ENCODE results near the gene NKX6-1.

The NKX6-1 gene

DNA sequence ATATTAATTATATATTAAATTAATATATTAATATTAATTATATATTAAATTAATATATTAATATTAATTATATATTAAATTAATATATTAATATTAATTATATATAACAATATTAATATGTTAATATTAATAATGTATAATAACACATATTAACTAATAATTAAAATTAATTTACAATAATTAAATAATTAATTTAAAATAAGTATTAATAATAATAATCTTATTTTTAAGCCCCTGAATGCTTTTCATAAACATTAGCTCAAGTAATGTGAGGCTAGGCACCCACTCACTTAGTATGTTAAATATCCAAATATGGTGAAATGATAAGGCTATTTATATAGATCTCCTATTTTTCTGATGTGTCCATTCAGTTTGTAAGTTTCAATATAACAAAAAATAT, 26.9 kb downstream of the NKX6-1 start:
- DNase-seq = no peak

DNA sequence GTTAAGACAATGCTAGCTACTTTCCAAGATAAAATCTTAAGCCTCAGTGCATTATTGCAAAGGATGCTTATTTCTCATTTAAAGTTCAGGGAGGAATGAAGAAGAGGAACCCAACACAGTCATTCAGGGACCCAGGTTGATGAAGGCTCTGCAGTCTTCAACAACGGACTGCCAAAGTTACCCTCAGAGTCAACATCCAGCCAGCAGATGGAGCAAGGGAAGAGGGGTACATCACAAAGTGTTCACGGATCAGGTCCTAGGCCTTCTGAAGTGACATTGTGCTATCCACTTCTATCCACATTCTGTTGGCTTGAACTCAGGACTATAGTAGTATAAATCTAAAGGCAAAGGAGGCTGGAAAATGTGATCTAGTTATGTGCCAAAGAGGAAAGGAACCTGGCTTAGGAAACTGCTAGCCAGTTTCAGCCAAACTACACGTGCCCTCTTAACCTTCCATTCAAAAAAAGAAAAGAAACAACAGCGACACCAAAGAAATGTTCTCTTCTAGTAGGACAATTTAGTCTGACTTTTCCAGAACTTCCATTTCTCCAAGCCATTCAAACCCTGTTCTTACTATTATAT, 28.8 kb downstream of the NKX6-1 start:
- DNase-seq = no peak

DNA sequence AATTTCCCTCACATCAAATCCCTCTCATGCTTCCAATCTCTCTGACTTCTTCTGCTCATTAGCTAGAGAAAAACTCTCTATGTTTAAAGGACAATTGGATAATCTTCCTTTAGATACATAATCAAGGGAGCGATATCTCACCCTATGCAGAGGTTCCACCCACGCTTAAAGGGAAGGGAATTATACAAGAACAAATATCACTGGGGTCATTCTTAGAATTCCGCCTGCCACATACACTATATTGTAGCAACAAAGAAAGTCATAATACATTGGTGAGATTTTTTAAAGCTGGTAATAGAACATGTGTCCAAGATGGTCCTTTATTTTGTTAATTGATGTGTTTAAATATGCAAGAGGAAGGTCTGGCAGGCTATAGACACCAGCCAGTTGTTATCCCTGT, 31.5 kb downstream of the NKX6-1 start:
- DNase-seq = no peak

DNA sequence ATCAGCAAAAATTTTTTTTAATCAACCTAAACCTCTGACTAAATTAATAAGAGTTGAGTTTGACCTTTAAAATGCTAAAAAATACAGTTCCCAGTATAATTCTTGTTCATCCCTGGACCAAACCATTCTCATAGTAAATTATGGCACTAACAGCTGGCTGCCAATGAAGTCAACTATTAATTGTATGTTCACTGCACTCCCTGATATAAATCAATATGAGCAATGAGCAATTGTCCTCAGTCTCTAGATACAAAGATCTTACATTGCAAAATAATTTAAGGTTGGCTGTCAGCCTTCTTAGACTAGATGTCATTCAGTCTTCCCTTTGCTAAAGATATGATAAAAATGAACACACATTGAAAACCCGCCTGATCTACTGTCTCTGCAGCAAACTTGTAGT, 39.3 kb downstream of the NKX6-1 start:
- no peak for DNase-seq

DNA sequence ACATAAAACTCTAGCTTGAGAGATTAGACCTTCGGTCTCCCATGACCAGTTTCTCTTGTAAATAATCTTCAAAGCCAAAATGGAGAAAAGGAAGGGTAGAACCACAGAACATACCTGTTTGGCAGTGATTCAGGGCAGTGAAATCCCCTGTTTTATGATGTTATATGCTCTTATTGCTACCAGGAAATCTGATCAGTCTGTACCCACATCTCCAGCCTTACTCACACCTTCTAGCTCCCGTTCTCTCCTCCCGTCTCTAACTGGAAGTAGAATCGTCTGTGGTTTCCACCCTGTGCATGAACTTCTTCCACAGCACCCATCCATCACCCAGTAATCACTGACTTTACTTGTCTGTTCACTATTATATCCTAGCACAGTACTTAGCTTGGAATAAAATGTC, 42.9 kb downstream of the NKX6-1 start:
- DNase-seq = no peak

DNA sequence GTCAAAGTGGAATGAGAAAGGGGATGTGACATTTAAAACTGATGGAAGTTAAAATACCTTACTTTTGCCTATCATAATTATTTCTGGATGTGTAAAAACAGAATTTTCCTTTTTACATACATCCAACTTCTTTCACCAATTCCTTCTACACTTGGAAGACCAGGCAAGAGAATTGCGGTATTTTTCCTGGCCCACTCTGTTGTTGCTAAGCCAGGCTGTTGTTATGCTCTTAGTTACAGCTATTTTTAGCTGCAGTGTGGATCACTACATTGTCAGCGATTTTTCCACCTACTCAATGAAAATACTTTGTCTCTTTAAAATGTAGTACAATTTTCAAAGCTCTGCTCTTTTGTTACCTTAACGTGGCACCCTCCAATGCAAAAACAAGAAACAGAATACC, 43.4 kb downstream of the NKX6-1 start:
- no peak for DNase-seq

DNA sequence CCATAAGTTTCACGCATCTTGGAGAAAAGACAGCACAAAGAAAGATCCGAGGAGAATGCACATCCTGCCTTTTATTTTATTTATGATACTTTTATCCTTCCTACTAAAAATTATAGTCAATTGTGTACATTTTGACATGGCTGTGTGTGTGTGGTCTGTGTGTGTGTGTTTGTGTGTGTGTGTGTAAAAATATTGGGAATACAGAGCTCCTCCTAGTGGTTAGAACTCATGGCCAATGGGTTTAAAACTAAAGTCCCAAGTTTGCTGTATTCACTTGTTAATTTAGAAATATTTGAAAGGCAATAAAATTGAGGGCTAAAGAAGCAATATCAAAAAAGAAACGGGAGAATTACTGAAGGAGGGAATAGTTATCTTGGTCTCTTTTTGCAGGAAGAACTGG, 47.5 kb downstream of the NKX6-1 start:
- no peak for DNase-seq

DNA sequence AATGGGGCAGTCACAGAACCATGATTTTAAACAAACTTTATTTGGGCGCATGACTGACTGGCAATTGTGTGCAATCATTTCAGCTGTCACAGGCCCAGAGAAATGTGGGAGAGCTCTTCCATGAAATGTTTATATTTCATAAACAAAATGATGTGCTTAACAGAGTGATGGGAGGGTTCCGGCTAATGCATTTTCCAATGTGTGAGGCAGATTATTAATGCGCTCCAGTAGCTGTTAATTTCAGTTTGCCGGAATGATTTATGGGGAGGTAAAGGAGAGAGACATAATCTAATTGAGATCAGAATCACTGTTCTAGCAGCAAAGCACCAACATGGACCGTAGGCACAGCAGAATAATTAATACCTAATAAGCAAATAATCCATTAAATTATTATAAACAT, 55.6 kb downstream of the NKX6-1 start:
- no peak for DNase-seq

DNA sequence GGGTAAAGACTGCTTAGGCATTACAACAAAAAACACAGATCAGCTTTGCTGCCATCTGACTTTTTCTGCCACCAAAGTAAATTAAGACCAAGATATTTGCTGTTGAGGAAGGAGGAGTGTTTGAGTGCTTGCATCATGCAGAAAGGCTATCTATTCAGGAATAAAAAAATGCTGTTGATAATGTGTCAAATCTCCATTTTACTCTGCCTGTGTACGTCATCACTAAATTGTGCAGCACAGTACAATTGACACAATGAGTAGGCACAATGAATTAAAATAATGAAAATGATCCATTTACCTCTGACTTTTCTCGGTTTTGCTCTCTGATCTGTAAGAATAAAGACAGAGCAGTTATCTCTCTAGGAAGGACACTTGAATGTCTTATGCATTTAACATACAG, 56.3 kb downstream of the NKX6-1 start:
- DNase-seq = no peak

All from retina (tissue), 1 donor.